ENCODE results near the gene DUSP22.

- no peak for TF ChIP-seq CTCF (IDR thresholded peaks at IDR 0.05)
- TF ChIP-seq POLR2A (IDR thresholded peaks at IDR 0.05), result no peak
- no peak for TF ChIP-seq POLR2AphosphoS5 (IDR thresholded peaks at IDR 0.05)
These were observed 100.4 kb downstream of the DUSP22 start for GRCh38 chr6:392441-393390.
